Vagina (tissue), 2 donors: ENCODE data around the gene FGF14. TPM values are rescaled to one million over a fixed set of nuclear protein-coding genes. Genes with fewer than 3 reads are reported as not detected.

Experiments used
- DNase-seq, 2 donors: peaks; one replicate each; pipeline ENCODE4 v3.0.0-alpha.2; 2017; ENCODE audit errors: extremely low spot score in 2 of 2
- H3K27ac ChIP-seq: fragments of 200-600 bp; sonication (generic); one replicate; pipeline ENCODE4 v1.5.1; 2019
- H3K27me3 ChIP-seq: fragments of 200-600 bp; sonication (generic); one replicate; pipeline ENCODE4 v1.5.1; 2019
- H3K36me3 ChIP-seq, 2 donors: fragments of 200-600 bp; sonication (generic); one replicate each; pipeline ENCODE4 v1.5.1; 2017 to 2019
- H3K4me1 ChIP-seq: fragments of 200-600 bp; sonication (generic); one replicate; pipeline ENCODE4 v1.5.1; 2019
- H3K4me3 ChIP-seq, 2 donors: fragments of 200-600 bp; sonication (generic); 1 replicate in 1 of 2; 2 replicates in 1 of 2; pipeline ENCODE4 v1.5.1; 2016 to 2019
- H3K9me3 ChIP-seq: fragments of 200-600 bp; sonication (generic); one replicate; pipeline ENCODE4 v1.5.1; 2019
- POLR2A ChIP-seq, 2 donors: fragments of 450-650 bp; IDR thresholded peaks; one replicate each; pipeline ENCODE4 v1.6.1; 2017; ENCODE audit warnings: antibody characterized with exemption in 2 of 2, mild to moderate bottlenecking in 2 of 2, moderate library complexity in 2 of 2
- POLR2AphosphoS5 ChIP-seq, 2 donors: sonication (generic); formaldehyde crosslinking; IDR thresholded peaks; one replicate each; pipeline ENCODE4 v1.9.0; 2017; ENCODE audit warnings: antibody characterized with exemption in 2 of 2, mild to moderate bottlenecking in 2 of 2, low read depth in 1 of 2; ENCODE audit not compliant: insufficient read depth in 1 of 2
- intact Hi-C: fragments of 100-400 bp; cut with DNase I; formaldehyde crosslinking; loops from one replicate; pipeline ENCODE4 v1.15.1; 2023
- total RNA-seq: library from RNA; depleted of rRNA; stranded (reverse); fragments of >200 nt; gene quantifications from one replicate; pipeline ENCODE4 v1.2.3, GENCODE V29; 2016
- TF ChIP-seq, protein P1 (sequence below), 3 experiments: fragments of 450-650 bp in 2 of 3; fragments of 200-600 bp in 1 of 3; sonication (generic) in 1 of 3; IDR thresholded peaks; one replicate each; pipeline ENCODE4 v1.5.1; 2017 to 2019; ENCODE audit warnings: antibody characterized with exemption in 3 of 3, mild to moderate bottlenecking in 2 of 3, moderate library complexity in 2 of 3

The FGF14 gene
- total RNA-seq, 1 donor from 2014 or later = 3.4 TPM

DNA sequence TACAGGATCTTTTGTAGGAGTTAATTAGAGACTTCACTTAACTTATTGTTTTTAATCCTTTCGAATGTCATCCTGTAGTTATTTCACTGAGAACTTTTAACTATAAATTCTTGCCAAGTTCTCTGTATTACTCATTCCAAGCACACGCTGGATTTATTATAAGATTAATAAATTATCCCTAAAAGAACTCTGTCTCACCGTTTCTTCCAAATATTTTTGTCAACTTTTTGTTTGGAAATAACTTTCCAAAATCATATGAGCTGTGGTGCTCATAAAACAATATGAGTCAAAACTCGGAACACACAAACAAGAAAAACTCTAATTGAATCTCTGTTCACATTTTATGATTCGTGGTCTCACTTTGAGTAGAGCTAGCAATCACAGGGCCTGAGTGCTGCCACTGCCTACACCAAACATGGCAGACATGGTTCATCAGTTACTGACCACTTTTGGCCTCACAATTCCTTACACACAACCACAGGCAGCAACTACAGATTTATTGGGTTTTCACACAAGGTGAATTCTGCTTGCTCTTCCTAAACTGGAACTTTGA is 412.0 kb downstream of the FGF14 start:
- H3K4me1 ChIP-seq = no peaks in the 10 kb centered on the region
- intact Hi-C loops = no loop called here
- TF ChIP-seq POLR2AphosphoS5 (IDR thresholded peaks at IDR 0.05; ENCODE audit: insufficient read depth in 1 of 2, low read depth in 1 of 2) = no peak
- no peak for TF ChIP-seq POLR2A (IDR thresholded peaks at IDR 0.05)
- TF ChIP-seq, protein P1, sequence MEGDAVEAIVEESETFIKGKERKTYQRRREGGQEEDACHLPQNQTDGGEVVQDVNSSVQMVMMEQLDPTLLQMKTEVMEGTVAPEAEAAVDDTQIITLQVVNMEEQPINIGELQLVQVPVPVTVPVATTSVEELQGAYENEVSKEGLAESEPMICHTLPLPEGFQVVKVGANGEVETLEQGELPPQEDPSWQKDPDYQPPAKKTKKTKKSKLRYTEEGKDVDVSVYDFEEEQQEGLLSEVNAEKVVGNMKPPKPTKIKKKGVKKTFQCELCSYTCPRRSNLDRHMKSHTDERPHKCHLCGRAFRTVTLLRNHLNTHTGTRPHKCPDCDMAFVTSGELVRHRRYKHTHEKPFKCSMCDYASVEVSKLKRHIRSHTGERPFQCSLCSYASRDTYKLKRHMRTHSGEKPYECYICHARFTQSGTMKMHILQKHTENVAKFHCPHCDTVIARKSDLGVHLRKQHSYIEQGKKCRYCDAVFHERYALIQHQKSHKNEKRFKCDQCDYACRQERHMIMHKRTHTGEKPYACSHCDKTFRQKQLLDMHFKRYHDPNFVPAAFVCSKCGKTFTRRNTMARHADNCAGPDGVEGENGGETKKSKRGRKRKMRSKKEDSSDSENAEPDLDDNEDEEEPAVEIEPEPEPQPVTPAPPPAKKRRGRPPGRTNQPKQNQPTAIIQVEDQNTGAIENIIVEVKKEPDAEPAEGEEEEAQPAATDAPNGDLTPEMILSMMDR (IDR thresholded peaks at IDR 0.05) = no peak
- DNase-seq = no peak
- no peak overlapping the region for H3K27ac ChIP-seq
- H3K27me3 ChIP-seq = no peaks in the 10 kb centered on the region
- H3K36me3 ChIP-seq = no peaks in the 10 kb centered on the region
- H3K4me3 ChIP-seq = no peak overlapping the region
- no peaks in the 10 kb centered on the region for H3K9me3 ChIP-seq

DNA sequence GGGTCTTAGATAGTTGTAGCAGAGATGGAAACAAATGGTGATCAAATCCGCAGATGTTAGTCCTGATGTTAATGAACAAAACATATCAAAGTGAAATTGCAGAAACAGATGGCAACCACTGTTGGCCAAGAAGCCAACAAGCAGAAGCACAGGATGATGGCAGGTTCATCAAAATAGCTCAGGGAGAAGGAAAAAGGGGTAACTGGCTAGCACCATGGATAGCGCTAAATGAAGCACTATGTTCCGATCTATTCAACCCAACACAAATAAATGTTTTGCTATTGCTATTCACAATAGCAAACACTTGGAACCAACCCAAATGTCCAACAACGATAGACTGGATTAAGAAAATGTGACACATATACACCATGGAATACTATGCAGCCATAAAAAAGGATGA is 413.7 kb downstream of the FGF14 start:
- H3K4me3 ChIP-seq = no peak overlapping the region
- intact Hi-C loops = no loop called here
- TF ChIP-seq POLR2A (IDR thresholded peaks at IDR 0.05) (no peak), POLR2AphosphoS5 (IDR thresholded peaks at IDR 0.05; ENCODE audit: insufficient read depth in 1 of 2, low read depth in 1 of 2) (no peak)
- TF ChIP-seq, protein P1 (IDR thresholded peaks at IDR 0.05) = no peak

DNA sequence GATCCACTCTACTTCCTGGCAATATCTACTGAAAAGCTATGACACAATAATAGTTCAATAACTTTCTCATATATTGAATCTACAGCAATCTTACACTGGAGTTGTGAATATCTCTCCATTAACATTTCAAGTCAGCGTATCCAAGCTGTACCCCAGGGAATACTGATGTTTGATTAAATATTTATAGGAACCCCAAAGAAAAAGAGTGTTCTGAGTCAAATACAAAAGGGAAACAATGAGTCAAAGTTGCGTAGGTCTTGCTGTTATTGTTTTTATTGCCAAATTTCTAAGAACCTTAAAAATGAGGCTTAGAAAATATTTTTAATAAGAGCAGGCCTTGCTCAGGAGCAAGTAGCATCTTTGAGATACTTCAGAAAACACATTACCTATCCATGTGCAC is 415.5 kb downstream of the FGF14 start:
- TF ChIP-seq POLR2AphosphoS5 (IDR thresholded peaks at IDR 0.05; ENCODE audit: insufficient read depth in 1 of 2, low read depth in 1 of 2) = no peak
- no peak for TF ChIP-seq POLR2A (IDR thresholded peaks at IDR 0.05)
- TF ChIP-seq, protein P1 (IDR thresholded peaks at IDR 0.05) = no peak
- intact Hi-C loops = no loop called here
- Histone ChIP-seq H3K9me3 (no peaks in the 10 kb centered on the region), H3K4me3 (no peak overlapping the region), H3K36me3 (no peaks in the 10 kb centered on the region), H3K27ac (no peak overlapping the region), H3K4me1 (no peaks in the 10 kb centered on the region), H3K27me3 (no peaks in the 10 kb centered on the region)
- DNase-seq = no peak

More for the DNA sequence above, 413.7 kb downstream of the FGF14 start:
- Histone ChIP-seq H3K27me3 (no peaks in the 10 kb centered on the region), H3K4me1 (no peaks in the 10 kb centered on the region), H3K27ac (no peak overlapping the region), H3K9me3 (no peaks in the 10 kb centered on the region), H3K36me3 (no peaks in the 10 kb centered on the region)
- no peak for DNase-seq

DNA sequence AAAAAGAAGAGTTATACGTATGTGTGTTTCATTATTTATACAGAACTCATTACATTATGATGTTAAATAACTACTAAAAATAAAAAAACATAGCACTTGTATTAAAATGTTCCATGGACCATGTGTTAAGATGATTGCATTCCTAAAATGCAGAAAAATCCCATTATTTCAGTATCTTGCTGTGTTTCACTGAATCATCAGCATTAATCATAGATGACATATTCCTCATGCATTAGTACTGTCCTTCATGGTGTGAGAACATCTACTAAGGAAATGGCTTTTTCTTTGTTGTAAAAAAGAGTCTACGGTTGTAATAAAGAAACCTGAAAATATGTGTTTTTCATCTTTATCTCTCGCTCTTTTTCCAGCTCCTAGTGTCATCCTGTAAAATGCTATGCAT is 416.5 kb downstream of the FGF14 start:
- H3K4me1 ChIP-seq = no peaks in the 10 kb centered on the region
- H3K36me3 ChIP-seq = no peaks in the 10 kb centered on the region
- intact Hi-C loops = no loop called here
- no peaks in the 10 kb centered on the region for H3K9me3 ChIP-seq
- no peak overlapping the region for H3K27ac ChIP-seq
- TF ChIP-seq, protein P1 (IDR thresholded peaks at IDR 0.05) = no peak
- TF ChIP-seq POLR2A (IDR thresholded peaks at IDR 0.05) (no peak), POLR2AphosphoS5 (IDR thresholded peaks at IDR 0.05; ENCODE audit: insufficient read depth in 1 of 2, low read depth in 1 of 2) (no peak)
- H3K27me3 ChIP-seq = no peaks in the 10 kb centered on the region
- DNase-seq = no peak
- H3K4me3 ChIP-seq = no peak overlapping the region

DNA sequence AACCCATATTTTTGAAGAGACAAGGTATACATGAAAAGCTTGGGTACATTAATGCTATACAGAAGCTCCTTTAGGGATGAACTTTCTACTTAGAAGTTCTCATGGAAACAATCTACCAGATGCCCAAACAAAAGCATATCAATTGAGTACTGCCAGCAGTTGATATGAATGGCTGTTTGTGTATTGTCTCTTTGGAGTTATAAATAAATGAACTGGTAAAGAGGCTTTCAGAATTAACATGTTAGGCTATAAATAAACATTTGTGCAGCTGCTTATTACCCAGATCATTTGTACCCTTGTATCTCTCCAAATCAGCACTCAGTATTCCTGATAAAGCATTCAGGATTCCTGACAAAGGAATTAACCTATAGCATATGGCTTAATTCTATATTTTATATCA is 418.9 kb downstream of the FGF14 start:
- H3K4me1 ChIP-seq = no peaks in the 10 kb centered on the region
- intact Hi-C loops = no loop called here
- no peaks in the 10 kb centered on the region for H3K36me3 ChIP-seq
- no peak overlapping the region for H3K27ac ChIP-seq
- H3K4me3 ChIP-seq = no peak overlapping the region
- no peaks in the 10 kb centered on the region for H3K27me3 ChIP-seq
- DNase-seq = no peak
- H3K9me3 ChIP-seq = no peaks in the 10 kb centered on the region
- TF ChIP-seq POLR2A (IDR thresholded peaks at IDR 0.05) (no peak), POLR2AphosphoS5 (IDR thresholded peaks at IDR 0.05; ENCODE audit: insufficient read depth in 1 of 2, low read depth in 1 of 2) (no peak)
- TF ChIP-seq, protein P1 (IDR thresholded peaks at IDR 0.05) = no peak
